ENCODE results near the gene LRRC8C. TPM values are rescaled to one million over a fixed set of nuclear protein-coding genes. Genes with fewer than 3 reads are reported as not detected.
"Not testable (repeated sequence)": the region's sequence is repeated elsewhere in the genome, so short reads cannot be mapped to it uniquely, and the experiment has no call there.

The LRRC8C gene
- total RNA-seq, 2 donors from 2014 or later, result 27.0 to 31.7 TPM

DNA sequence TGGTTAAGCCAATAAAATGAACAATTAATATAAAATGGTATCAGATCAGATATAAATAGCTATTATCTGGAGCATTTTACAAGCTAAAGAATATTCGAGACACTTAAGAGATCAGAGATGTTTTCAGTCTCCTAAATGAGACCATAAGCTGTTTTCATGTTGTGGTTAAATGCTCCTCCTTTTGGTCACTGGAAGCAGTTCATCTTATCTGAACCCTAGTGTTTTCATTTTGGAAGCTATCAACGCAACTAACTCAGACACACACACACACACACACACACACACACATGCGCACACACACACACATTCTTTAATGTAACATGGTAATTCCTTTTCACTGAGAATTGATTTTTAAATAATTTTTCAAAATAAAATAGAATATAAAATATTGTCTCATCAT lies 10.0 kb upstream of the LRRC8C start:
- Mint-ChIP-seq H3K36me3 (peaks cover 7 to 29% of the 10 kb centered on the region in 2 donors), H3K27ac (no peak overlapping the region), H3K9me3 (peaks cover 5 to 6% of the 10 kb centered on the region in 2 donors)
- DNase-seq (ENCODE audit: low spot score in 2 of 2) (no peak), ATAC-seq (no peak)

DNA sequence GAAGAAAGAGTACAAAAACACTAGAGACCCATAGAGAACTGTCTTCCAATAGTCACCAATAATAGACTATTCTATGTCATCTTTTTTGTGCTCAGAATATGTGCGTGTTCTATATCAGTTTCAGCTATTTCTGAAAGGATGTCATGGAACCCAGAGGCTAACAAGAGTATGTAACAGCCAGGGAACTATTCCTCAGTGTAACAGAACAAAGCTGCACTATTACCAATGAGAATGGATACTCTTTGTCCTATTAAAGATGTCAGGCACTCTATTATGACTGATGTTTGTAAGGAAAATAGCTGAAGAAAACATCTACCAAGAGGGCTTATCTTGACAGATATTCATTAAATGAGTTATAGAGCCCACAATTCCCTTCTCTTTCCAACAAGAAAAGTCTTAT lies 8.6 kb upstream of the LRRC8C start:
- no peak for DNase-seq (ENCODE audit: low spot score in 2 of 2)
- H3K9me3 Mint-ChIP-seq, result no peaks in the 10 kb centered on the region
- H3K36me3 Mint-ChIP-seq, result peaks cover 7 to 25% of the 10 kb centered on the region in 2 donors
- no peak for ATAC-seq
- H3K27ac Mint-ChIP-seq, result no peak overlapping the region

DNA sequence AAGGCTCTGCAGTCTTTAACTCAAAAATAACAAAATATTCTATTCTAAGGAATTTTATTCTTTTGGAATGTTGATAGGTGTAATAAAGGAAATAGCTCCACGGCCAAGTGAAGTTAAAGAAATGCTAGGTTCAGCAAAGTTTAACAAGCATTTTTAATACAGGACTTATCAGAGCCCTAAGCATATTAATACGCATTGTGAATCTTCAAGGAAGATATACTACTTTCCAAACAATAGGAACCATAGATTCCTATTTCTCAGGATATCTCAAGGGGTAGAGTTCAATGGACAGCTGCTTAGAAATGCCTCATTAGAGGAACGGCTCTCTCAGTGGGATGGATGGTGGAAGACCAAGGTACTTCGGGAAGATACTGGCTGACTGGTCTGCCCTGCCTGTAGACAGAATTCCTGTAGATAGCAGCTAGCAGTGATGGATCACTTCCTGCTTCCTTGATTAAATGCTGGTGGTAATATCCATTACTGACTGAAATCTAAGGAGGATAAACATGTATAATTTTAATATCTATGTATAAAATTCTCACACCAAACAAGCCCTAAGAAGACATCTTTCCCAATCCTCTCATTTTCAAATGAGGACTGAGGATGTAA lies 8.1 kb upstream of the LRRC8C start:
- ATAC-seq, result no peak
- no peaks in the 10 kb centered on the region for H3K9me3 Mint-ChIP-seq

DNA sequence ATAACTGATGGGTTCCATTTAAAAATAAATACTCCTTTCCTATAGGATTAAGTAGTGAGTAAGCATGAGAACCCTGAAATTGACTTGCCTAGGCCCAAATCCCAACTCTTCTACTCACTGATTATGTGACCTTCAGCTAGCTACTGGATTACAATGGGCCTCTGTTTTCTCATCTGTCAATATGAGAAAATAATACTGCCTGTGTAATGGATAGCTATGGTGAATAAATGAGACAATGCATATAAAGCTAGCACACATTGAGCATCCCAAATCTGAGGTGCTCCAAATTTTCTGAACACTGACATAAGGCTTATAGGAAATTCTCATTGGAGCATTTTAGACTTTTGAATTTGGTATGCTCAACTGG lies 5.3 kb upstream of the LRRC8C start:
- Mint-ChIP-seq H3K27ac (peak overlapping the region in 1 of 2 donors; percentile 46), H3K36me3 (peaks cover 9 to 16% of the 10 kb centered on the region in 2 donors), H3K9me3 (no peaks in the 10 kb centered on the region)
- DNase-seq (ENCODE audit: low spot score in 2 of 2) (no peak), ATAC-seq (no peak)

More for the DNA sequence above, 8.1 kb upstream of the LRRC8C start:
- Mint-ChIP-seq H3K36me3 (peaks cover 7 to 25% of the 10 kb centered on the region in 2 donors), H3K27ac (no peak overlapping the region)
- no peak for DNase-seq (ENCODE audit: low spot score in 2 of 2)

DNA sequence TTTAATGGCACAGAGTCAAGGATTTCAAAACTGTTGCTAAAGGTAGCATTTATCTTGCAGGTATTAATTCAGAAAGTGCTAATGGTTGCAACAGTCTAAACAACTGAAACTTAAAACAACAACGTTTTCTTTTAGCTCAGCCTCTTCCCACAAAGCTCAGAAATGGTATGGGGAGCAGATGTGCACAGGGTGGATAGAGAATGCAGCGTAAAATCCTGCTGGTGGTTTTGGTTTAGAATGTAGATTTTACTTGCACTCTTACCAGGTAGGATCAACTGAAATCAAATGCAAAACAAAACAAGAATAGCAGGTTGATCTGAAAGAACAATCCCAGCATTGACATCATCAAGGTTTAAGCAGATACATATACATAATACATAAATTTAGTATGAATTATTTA lies 3.8 kb upstream of the LRRC8C start:
- H3K36me3 Mint-ChIP-seq, result peaks cover 15 to 25% of the 10 kb centered on the region in 2 donors
- ATAC-seq, result no peak
- no peak for DNase-seq (ENCODE audit: low spot score in 2 of 2)
- H3K27ac Mint-ChIP-seq, result peak overlapping the region; percentile 32 to 65
- H3K9me3 Mint-ChIP-seq, result no peaks in the 10 kb centered on the region

DNA sequence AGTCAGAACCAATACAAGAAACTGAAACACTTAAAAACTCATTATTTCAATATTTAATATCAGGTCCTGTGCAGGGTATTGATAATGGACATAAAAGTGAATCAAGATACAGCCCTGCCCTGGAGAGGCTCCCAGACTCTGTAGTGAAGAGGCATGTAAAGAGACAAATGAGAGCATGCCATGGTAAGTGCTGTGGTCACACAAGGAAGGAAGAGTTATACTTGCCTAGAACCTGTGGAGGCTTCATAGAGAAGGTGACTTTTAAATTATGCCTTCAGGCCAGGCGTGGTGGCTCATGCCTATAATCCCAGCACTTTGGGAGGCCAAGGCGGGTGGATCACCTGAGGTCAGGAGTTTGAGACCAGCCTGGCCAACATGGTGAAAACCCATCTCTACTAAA lies 3.3 kb upstream of the LRRC8C start:
- H3K9me3 Mint-ChIP-seq; DNase-seq (ENCODE audit: low spot score in 2 of 2); ATAC-seq: not testable (repeated sequence)
- H3K27ac Mint-ChIP-seq, result peak overlapping the region; percentile 32 to 65
- H3K36me3 Mint-ChIP-seq, result peaks cover 20 to 29% of the 10 kb centered on the region in 2 donors

DNA sequence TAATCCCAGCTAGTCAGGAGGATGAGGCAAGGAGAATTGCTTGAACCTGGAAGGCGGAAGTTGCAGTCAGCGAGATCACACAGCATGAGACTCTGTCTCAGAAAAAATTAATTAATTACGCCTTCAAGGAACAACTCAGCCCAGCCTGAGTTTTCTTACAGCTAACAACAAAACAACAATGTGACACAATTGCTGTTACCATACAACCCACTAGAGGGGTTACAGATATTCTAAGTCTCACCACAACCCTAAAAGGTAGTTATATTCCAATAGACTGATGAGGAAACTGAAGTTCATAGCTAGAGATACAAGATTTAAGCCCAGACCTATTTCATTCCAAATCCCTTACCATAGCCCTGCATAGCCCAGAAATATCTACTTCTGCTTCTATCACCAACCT lies 2.9 kb upstream of the LRRC8C start:
- ATAC-seq (no peak), DNase-seq (ENCODE audit: low spot score in 2 of 2) (no peak)
- H3K36me3 Mint-ChIP-seq, result peaks cover 22 to 29% of the 10 kb centered on the region in 2 donors
- no peaks in the 10 kb centered on the region for H3K9me3 Mint-ChIP-seq
- no peak overlapping the region for H3K27ac Mint-ChIP-seq

DNA sequence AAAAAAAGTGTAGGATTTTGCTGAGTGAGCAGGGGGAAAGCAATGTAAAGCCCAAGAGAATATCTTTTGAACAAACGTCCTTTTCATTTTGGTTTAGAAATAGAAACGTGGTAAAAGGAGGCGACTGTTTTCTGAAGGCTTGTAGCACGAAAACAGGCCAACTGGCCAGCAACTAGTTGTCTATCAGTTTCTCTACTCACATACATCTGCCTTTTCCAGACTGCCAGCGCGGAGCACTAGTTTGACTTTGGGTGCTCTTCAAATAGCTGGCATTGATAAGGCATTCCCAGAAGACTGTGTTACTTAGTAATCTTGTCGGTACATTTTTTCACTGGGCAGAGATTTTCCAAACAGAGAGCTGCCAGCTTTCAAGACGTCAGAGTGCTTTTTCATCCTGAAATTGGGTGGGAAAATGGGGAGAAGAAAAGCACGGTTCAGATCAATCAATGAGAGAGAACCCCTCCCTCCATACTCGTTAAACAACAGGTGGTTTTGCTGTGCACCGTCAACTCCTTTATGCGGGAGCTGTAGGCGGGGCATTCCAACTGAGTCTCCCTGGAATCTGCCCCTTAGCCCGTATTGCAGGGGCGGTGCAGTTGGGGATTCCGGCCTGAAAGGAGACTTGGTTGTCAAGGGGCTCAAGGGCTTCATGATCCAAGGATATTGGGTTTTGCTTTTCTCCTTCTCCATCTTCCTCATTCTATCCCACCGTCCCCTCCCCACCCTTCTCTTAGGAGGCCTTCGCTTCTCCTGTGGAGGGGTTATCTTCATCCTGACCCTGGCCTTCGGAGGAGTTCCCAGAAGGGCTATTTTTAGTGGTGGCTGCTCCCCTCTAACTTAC lies 884 bp upstream of the LRRC8C start:
- Mint-ChIP-seq H3K36me3 (peaks cover 22 to 29% of the 10 kb centered on the region in 2 donors), H3K9me3 (no peaks in the 10 kb centered on the region), H3K27ac (peak overlapping the region; percentile 98)
- ATAC-seq, result no peak
- no peak for DNase-seq (ENCODE audit: low spot score in 2 of 2)

DNA sequence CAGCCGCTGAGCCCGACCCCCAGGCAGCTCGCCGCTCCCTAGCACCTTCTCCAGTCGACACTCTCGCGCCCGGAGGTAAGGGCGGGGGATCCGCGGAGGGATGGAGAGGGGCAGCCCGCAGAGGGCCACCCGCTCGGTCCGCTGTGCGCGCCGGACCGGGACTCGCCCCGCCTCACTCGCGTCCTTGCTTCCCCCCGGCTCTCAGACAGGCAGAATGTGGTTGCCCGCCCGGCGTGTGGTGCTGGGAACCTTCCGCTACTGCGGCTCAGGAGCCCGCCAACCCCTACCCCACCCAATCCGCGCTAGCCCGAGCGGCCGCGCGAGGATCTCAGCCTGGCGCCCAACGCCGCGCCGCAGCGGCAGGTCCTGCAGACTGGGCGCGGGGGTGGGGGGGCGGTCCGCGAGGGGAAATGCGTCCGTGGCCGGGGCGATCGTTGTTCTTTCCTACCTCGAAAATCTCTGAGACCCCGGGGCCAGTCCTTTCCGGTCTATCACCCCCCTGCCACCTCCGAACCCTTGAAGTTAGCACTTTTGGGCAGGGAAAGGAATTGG lies 404 bp downstream of the LRRC8C start:
- peak; percentile 52 to 53 for ATAC-seq
- Mint-ChIP-seq H3K9me3 (no peaks in the 10 kb centered on the region), H3K27ac (peak overlapping the region; percentile 94 to 98), H3K36me3 (peaks cover 29 to 31% of the 10 kb centered on the region in 2 donors)
- DNase-seq (ENCODE audit: low spot score in 2 of 2), result peak; percentile 52 to 76

DNA sequence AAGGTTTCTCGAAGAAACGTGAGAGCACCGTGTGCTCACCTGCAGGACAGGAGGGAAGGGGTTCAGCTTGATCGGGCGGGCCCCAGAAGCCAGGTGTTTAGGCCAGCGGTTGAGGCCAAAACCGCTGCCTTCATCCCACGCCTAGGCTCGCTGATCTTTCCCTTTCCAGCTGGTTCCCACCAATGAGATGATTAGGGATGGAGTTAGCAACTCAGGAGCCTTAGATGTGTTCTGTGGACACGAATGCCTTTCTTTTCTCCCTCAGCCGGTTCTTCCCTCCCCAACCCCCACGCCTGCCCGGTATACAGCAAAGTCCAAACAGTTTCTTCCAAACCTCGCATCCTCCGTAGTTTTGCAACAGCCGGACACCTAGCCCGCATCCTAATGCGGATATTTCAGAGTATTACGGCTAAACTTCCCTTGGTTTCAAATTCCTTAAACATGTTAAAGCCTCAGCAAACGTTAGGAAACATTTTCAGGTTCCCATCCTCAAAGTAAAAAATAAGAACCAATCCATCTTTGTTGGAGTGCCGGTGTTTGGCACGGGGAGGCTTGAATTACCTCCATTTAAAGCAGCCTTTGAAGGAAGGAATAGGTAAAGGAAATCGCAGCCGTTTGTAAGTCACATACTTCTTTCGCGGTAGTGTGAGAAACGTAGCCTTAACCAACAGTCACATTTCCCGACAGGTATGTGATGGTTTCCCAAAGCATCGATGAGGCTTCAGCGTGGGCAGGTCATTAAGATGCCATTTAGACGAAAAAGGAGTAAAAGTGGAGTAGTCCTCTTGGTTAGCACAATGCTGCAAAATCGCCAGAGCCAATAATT lies 1.1 kb downstream of the LRRC8C start:
- H3K9me3 Mint-ChIP-seq, result no peaks in the 10 kb centered on the region
- ATAC-seq (no peak), DNase-seq (ENCODE audit: low spot score in 2 of 2) (peak in 1 of 2 donors; percentile 35)
- peak overlapping the region; percentile 94 to 98 for H3K27ac Mint-ChIP-seq
- H3K36me3 Mint-ChIP-seq, result peaks cover 22 to 25% of the 10 kb centered on the region in 2 donors

DNA sequence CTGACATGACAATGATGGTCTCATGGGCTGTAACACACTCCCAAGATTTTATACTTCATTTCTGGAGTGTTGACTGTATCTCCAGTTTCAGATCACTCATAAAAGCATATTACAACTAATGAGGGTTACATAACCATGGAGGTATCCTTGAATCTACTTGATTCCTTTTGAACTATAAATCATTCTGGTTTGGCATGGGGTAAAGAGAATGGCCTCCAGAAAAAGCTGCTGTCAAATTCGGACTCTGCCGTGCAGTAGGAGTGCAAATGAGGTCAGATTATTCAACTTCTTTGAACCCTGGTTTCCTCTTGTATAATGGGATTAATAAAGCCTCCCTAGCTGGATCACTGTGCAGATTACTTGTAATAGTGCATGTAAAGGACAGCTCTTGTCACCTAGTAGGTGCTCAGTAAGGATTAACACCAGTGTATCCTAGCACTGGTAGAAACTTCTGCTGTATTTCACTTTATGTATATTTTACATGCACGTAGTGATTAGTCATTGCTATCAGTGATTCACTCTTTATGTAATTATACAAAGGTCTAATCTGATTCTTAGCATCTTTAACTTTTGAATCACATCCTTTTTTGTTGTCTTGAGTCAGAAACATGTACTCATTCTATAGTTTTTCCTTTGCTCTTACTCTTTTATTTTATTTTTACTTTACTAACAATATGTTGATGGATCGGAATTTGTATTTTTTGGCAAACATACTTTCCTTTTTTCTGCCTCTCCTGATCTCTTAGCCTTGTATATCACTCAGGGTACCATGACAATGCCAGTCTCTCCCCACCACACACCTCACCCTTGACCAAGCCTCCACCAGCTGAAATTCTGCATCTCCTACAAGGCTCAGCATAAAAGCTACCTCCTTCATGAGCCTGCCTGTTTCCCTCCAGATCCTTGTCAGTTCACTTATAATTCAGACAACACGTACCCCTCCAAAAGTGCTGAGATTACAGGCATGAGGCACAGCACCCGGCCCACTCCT lies 3.2 kb downstream of the LRRC8C start:
- ATAC-seq (peak; percentile 45 to 63), DNase-seq (ENCODE audit: low spot score in 2 of 2) (no peak)
- Mint-ChIP-seq H3K9me3 (no peaks in the 10 kb centered on the region), H3K36me3 (peaks cover 22 to 30% of the 10 kb centered on the region in 2 donors), H3K27ac (peak overlapping the region; percentile 88 to 91)

DNA sequence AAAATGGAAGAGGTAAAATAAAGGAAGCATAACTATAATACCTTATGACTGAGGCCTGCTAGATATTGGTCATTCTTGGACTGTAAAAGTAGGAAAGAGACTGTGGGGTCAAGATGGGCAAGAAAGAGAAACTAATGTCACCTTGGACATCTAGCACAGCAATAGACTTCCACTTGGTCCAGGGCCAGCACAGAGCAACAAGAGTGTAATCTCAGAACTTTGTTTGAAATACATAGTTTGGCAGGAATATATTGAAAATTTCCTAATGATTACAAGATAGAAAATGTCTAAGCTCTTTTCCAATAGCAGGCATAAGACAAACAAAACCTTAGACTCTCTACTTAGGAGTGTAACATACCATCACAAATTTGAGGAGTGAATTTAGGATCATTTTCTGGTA lies 4.6 kb downstream of the LRRC8C start:
- ATAC-seq (no peak), DNase-seq (ENCODE audit: low spot score in 2 of 2) (no peak)
- Mint-ChIP-seq H3K36me3 (peaks cover 14 to 38% of the 10 kb centered on the region in 2 donors), H3K27ac (peak overlapping the region; percentile 37 to 91), H3K9me3 (no peaks in the 10 kb centered on the region)

DNA sequence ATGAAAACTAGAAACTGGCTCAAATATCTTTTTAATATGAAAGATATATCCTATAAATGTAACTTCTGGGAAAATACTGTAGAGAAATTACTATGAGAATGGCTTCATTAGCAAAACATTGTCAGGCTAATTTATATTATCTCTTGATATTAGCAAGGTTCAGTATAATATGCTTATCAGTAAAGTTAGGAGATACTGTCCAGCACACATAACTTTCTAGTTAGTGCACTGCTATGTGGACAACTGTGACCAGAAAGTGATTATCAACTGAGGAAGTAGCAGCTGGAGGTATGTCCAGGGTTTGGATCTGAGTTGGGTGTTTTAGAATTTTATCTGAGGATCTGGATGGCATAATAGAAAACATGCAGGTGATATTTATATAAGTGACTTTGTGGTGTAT lies 7.5 kb downstream of the LRRC8C start:
- DNase-seq (ENCODE audit: low spot score in 2 of 2), result no peak
- Mint-ChIP-seq H3K27ac (no peak overlapping the region), H3K36me3 (peaks cover 13 to 43% of the 10 kb centered on the region in 2 donors), H3K9me3 (peaks cover 4 to 5% of the 10 kb centered on the region in 2 donors)
- no peak for ATAC-seq

DNA sequence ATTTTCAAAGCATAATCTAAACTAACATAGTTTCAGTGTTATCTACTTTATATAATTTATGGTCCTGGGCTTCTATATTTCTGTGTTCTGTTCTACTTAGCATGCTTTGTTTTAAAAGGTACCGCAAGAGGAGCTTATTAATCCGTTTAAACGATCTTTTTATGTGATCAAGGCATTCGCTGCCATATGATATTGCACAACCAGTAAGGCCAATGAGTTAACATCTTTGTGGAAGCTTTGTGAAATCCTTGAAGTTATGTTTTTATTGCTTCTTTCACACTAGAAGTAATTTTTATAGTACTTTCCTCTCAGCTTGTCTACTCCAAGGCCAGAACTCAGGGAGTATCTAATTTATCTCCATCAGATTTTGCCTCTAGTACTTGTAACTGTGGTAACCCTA lies 8.9 kb downstream of the LRRC8C start:
- Mint-ChIP-seq H3K36me3 (peaks cover 14 to 57% of the 10 kb centered on the region in 2 donors), H3K9me3 (peaks cover 5 to 11% of the 10 kb centered on the region in 2 donors), H3K27ac (peak overlapping the region in 1 of 2 donors; percentile 44)
- no peak for ATAC-seq
- DNase-seq (ENCODE audit: low spot score in 2 of 2), result no peak

DNA sequence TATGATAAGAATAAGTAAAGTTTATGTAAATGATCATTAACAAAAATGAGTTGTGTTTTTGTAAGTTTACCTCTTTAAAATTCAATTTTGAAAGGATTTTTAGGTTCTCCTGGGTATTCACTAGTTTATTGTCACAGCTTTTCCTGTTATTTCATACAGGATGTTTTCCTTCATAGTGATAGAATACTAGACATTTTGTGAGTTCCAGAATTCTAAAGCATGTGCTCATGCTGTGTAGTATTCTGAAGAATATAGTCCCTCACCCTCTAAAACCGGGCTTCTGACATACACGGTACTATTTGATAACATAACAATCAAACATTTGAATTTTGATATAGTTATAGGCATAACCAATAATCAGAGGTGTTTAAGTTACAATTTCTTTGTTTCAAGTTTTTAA lies 10.7 kb downstream of the LRRC8C start:
- ATAC-seq (no peak), DNase-seq (ENCODE audit: low spot score in 2 of 2) (no peak)
- peaks cover 14 to 54% of the 10 kb centered on the region in 2 donors for H3K36me3 Mint-ChIP-seq
- no peak overlapping the region for H3K27ac Mint-ChIP-seq
- H3K9me3 Mint-ChIP-seq, result peaks cover 5 to 11% of the 10 kb centered on the region in 2 donors

Measured in activated naive CD4-positive, alpha-beta T cell treated with anti-CD3 and anti-CD28 coated beads, Interleukin-2, amount 50 U/mL, for 72 hours (primary cell).